ENCODE results near the gene ITGB8.

GRCh38 chr7:20447021-20447650, 116.4 kb downstream of the ITGB8 start:
- TF ChIP-seq CTCF (conservative IDR thresholded peaks at IDR 0.05; ENCODE audit: low read depth, low read length) (no peak), RAD21 (IDR thresholded peaks at IDR 0.05; ENCODE audit: low read length) (no peak), POLR2A (IDR thresholded peaks at IDR 0.05; ENCODE audit: low read depth, low read length) (no peak), BHLHE40 (IDR thresholded peaks at IDR 0.05; ENCODE audit: low read depth, low read length) (no peak), ELK1 (IDR thresholded peaks at IDR 0.05; ENCODE audit: borderline replicate concordance, low read depth, low read length) (no peak), CHD1 (IDR thresholded peaks at IDR 0.05; ENCODE audit: low read depth, low read length) (no peak), RFX5 (IDR thresholded peaks at IDR 0.05; ENCODE audit: low read depth, low read length) (no peak), MAFK (IDR thresholded peaks at IDR 0.05; ENCODE audit: low read depth, low read length) (no peak), USF2 (IDR thresholded peaks at IDR 0.05; ENCODE audit: low read depth, low read length) (no peak)

Data from IMR-90 (cell line).